ENCODE results near the gene C12orf60.

Gene C12orf60

DNA sequence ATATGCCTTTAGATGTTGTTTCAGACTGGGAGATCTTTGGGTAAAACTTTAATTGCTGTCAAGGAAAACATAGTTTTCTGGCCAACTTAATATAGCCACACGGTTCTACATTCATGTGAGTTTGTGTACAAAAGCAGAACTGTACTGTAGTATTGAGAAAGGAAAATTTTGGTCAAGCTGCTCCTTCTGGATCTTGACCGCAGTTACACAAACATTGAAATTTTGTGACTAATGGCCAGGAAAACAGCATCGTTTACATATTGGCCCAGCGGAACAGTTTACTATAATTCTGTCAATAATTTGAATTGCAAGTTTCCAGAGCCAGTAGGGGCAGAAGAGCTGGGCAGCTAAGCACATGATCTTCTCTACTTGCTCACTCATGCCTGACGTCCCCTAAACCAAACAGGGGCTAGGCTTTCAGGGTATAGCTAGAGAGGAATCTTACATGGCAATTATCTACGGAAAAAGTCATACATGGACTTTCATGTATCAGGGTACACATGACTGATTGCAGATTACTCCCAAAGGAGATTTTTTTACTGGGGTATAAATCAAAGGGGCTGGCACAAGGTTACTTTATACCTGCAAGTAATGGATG, 51.2 kb downstream of the C12orf60 start:
- TF ChIP-seq, protein P1, sequence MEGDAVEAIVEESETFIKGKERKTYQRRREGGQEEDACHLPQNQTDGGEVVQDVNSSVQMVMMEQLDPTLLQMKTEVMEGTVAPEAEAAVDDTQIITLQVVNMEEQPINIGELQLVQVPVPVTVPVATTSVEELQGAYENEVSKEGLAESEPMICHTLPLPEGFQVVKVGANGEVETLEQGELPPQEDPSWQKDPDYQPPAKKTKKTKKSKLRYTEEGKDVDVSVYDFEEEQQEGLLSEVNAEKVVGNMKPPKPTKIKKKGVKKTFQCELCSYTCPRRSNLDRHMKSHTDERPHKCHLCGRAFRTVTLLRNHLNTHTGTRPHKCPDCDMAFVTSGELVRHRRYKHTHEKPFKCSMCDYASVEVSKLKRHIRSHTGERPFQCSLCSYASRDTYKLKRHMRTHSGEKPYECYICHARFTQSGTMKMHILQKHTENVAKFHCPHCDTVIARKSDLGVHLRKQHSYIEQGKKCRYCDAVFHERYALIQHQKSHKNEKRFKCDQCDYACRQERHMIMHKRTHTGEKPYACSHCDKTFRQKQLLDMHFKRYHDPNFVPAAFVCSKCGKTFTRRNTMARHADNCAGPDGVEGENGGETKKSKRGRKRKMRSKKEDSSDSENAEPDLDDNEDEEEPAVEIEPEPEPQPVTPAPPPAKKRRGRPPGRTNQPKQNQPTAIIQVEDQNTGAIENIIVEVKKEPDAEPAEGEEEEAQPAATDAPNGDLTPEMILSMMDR (IDR thresholded peaks at IDR 0.05) = no peak
- Mint-ChIP-seq H3K4me3 (peak overlapping the region; percentile 11), H3K36me3 (ENCODE audit: low read depth) (peaks cover 13% of the 10 kb centered on the region), H3K9me3 (peaks cover 40% of the 10 kb centered on the region), H3K27me3 (ENCODE audit: low read depth, poor library complexity) (peaks cover 5% of the 10 kb centered on the region), H3K4me1 (peaks cover 40% of the 10 kb centered on the region), H3K27ac (peak overlapping the region; percentile 73)
- peak; percentile 19 for DNase-seq

DNA sequence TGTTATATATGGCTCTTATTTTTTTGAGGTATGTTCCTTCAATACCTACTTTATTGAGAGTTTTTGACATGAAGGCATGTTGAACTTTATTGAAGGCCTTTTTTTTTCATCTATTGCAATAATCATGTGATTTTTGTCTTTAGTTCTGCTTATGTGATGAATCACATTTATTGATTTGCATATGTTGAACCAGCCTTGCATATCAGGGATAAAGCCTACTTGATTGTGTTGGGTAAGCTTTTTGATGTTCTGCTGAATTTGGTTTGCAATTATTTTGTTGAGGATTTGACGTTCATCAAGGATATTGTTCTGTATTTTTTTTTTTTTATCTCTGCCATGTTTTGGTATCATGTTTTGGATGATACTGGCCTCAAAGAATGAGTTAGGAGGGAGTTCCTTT, 55.0 kb downstream of the C12orf60 start:
- Mint-ChIP-seq H3K27me3 (ENCODE audit: low read depth, poor library complexity) (peaks cover 7% of the 10 kb centered on the region), H3K27ac (no peak overlapping the region), H3K9me3 (peaks cover 77% of the 10 kb centered on the region), H3K4me3 (no peak overlapping the region), H3K36me3 (ENCODE audit: low read depth) (peaks cover 26% of the 10 kb centered on the region), H3K4me1 (peaks cover 17% of the 10 kb centered on the region)
- no peak for DNase-seq
- TF ChIP-seq, protein P1 (IDR thresholded peaks at IDR 0.05) = no peak

DNA sequence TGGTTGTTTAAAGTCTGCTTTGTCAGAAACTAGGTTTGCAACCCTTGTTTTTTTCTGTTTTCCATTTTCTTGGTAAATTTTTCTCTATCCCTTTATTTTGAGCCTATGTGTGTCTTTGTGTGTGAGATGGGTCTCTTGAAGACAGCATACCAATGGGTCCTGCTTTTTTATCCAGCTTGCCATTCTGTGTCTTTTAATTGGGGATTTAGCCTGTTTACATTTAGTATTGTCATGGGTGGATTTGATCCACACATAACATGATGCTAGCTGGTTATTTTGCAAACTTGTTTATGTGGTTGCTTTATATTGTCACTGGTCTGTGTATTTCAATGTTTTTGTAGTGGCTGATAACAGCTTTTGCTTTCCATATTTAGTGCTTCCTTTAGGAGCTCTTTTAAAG, 57.0 kb downstream of the C12orf60 start:
- Mint-ChIP-seq H3K4me1 (no peaks in the 10 kb centered on the region), H3K27ac (no peak overlapping the region), H3K4me3 (no peak overlapping the region), H3K27me3 (ENCODE audit: low read depth, poor library complexity) (peaks cover 7% of the 10 kb centered on the region), H3K9me3 (peaks cover 89% of the 10 kb centered on the region), H3K36me3 (ENCODE audit: low read depth) (peaks cover 26% of the 10 kb centered on the region)
- no peak for DNase-seq
- TF ChIP-seq, protein P1 (IDR thresholded peaks at IDR 0.05) = no peak

DNA sequence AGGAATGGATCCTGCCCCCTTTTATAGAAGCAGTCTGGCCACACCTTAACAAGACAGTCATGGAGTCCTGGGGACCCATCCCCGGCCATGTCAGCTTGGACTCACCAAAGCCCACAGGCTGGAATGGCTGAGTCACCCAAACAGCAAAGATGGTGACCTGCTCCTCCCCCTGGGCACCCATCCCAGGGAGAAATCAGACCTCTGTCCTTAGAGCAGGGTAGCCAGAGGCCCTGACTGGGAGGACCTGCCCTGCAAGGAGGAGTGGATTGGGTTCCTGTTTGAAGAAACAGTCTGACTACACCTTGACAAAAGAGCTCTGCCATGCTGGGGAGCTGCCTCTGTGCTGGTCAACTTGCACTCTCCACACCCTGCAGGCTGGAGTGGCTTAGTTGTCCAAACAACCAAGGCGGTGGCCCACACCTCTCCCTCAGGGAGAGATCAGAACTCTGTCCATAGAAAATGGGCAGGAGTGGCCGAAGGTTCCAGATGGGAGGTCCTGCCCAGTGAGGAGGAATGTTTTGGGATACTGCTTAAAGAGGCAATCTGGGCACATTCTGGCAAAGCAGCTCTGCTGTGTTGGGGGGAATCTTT, 65.5 kb downstream of the C12orf60 start:
- no peak overlapping the region for H3K4me3 Mint-ChIP-seq
- peaks cover 11% of the 10 kb centered on the region for H3K36me3 Mint-ChIP-seq (ENCODE audit: low read depth)

DNA sequence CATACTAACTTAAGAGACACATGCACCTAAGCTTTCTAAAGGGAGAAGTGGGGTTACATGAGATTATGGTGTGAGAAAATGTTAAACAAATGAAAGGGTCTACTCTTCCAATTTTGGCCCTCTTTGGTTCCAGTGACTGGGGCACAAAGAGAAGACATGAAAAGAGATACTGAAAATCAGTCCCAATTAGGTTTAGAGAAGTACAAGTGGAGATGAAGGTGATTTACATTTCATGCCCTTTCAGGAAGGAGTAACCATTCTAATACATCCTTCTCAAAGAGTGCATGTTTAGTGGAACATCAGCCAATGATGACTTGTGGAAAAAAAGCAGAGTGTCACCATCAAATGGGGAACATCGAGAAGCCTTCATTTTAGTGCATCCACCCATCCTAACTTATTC, 67.8 kb downstream of the C12orf60 start:
- H3K36me3 Mint-ChIP-seq (ENCODE audit: low read depth) = peaks cover 11% of the 10 kb centered on the region
- H3K27ac Mint-ChIP-seq = no peak overlapping the region
- no peak for DNase-seq
- peaks cover 21% of the 10 kb centered on the region for H3K9me3 Mint-ChIP-seq
- H3K4me3 Mint-ChIP-seq = no peak overlapping the region
- H3K27me3 Mint-ChIP-seq (ENCODE audit: low read depth, poor library complexity) = peaks cover 3% of the 10 kb centered on the region
- H3K4me1 Mint-ChIP-seq = no peaks in the 10 kb centered on the region
- TF ChIP-seq, protein P1 (IDR thresholded peaks at IDR 0.05) = no peak

More for the DNA sequence above, 65.5 kb downstream of the C12orf60 start:
- DNase-seq = no peak
- TF ChIP-seq, protein P1 (IDR thresholded peaks at IDR 0.05) = no peak
- no peak overlapping the region for H3K27ac Mint-ChIP-seq
- no peaks in the 10 kb centered on the region for H3K4me1 Mint-ChIP-seq
- H3K9me3 Mint-ChIP-seq = peaks cover 36% of the 10 kb centered on the region
- H3K27me3 Mint-ChIP-seq (ENCODE audit: low read depth, poor library complexity) = peaks cover 3% of the 10 kb centered on the region

DNA sequence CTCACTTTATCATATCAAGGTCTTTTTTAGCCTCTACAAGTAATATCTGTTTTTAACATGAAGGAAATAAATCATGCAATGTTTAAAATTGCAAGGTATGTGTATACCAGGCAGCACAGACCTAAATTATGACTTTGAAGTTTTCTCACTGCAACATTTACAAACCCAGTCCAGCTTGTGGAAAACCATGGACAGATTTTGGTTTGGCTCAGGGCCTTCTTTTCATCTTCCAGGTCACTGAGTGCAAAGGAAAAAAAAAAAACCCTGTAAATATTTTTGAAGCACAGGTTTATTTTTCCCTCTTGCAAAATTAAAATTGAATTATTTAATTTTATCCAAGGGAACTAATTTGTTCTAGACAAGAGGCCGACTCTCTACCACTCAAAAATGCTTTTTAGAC, 68.4 kb downstream of the C12orf60 start:
- no peak for DNase-seq
- Mint-ChIP-seq H3K9me3 (peaks cover 15% of the 10 kb centered on the region), H3K4me1 (no peaks in the 10 kb centered on the region), H3K27ac (no peak overlapping the region), H3K36me3 (ENCODE audit: low read depth) (peaks cover 11% of the 10 kb centered on the region), H3K4me3 (no peak overlapping the region), H3K27me3 (ENCODE audit: low read depth, poor library complexity) (peaks cover 3% of the 10 kb centered on the region)
- TF ChIP-seq, protein P1 (IDR thresholded peaks at IDR 0.05) = no peak
